Smooth muscle cell (in vitro differentiated cells): ENCODE measurements around the gene CSMD2. TPM values are rescaled to one million over a fixed set of nuclear protein-coding genes. Genes with fewer than 3 reads are reported as not detected.

Experiments used
- DNase-seq: peaks from one replicate; lab custom pipeline; 2025; ENCODE audit not compliant: unreplicated experiment; lab: John Stamatoyannopoulos, UW
- H2AFZ ChIP-seq: fragments of 200-600 bp; sonication (generic); 2 replicates; pipeline ENCODE4 v1.6.0; 2016; ENCODE audit warnings: antibody characterized with exemption, low read depth, mild to moderate bottlenecking
- H3F3A ChIP-seq: fragments of 200-600 bp; sonication (generic); 2 replicates; pipeline ENCODE4 v1.6.0; 2017; ENCODE audit warnings: antibody characterized with exemption, low read depth
- H3K27ac ChIP-seq: fragments of 200-600 bp; sonication (generic); 2 replicates; pipeline ENCODE4 v1.5.1; 2016; ENCODE audit warnings: low read depth, mild to moderate bottlenecking
- H3K27me3 ChIP-seq: fragments of 200-600 bp; sonication (generic); 2 replicates; pipeline ENCODE4 v1.6.1; 2016; ENCODE audit warnings: low read depth, mild to moderate bottlenecking
- H3K36me3 ChIP-seq: fragments of 200-600 bp; sonication (generic); 2 replicates; pipeline ENCODE4 v1.5.1; 2016; ENCODE audit warnings: low read depth
- H3K4me1 ChIP-seq: fragments of 200-600 bp; sonication (generic); 2 replicates; pipeline ENCODE4 v1.5.1; 2016; ENCODE audit warnings: low read depth
- H3K4me2 ChIP-seq: fragments of 200-600 bp; sonication (generic); 2 replicates; pipeline ENCODE4 v1.6.0; 2016; ENCODE audit warnings: mild to moderate bottlenecking
- H3K4me3 ChIP-seq: fragments of 200-600 bp; sonication (generic); 2 replicates; pipeline ENCODE4 v1.5.1; 2016; ENCODE audit warnings: mild to moderate bottlenecking
- H3K79me2 ChIP-seq: fragments of 200-600 bp; sonication (generic); 2 replicates; pipeline ENCODE4 v1.6.0; 2016; ENCODE audit warnings: low read depth, mild to moderate bottlenecking
- H3K9ac ChIP-seq: fragments of 200-600 bp; sonication (generic); 2 replicates; pipeline ENCODE4 v1.6.0; 2016; ENCODE audit warnings: low read depth
- H3K9me3 ChIP-seq: fragments of 200-600 bp; sonication (generic); replicated peaks from 2 replicates; pipeline ENCODE4 v1.5.1; 2016; ENCODE audit warnings: low read depth
- H4K20me1 ChIP-seq: fragments of 200-600 bp; sonication (generic); 2 replicates; pipeline ENCODE4 v1.6.0; 2016; ENCODE audit warnings: low read depth
- CTCF ChIP-seq: fragments of 200-600 bp; sonication (generic); IDR thresholded peaks from 2 replicates; pipeline ENCODE4 v1.5.1; 2017; ENCODE audit warnings: borderline replicate concordance, mild to moderate bottlenecking, antibody characterized with exemption; ENCODE audit not compliant: insufficient read depth, poor library complexity, severe bottlenecking
- WGBS: methylation state at CpG from one replicate; pipeline ENCODE4 v1.1.7; 2016; ENCODE audit warnings: low lambda C conversion rate; 5-methylcytosine and 5-hydroxymethylcytosine counted together
- polyA plus RNA-seq: library from polyadenylated mRNA; unstranded; fragments of >200 nt; fragmentation: Nextera tagmentation; extraction: Ambion mirVana; gene quantifications from 2 replicates; pipeline ENCODE4 v1.2.1, GENCODE V29; 2016
- total RNA-seq: library from RNA; depleted of rRNA; stranded (reverse); fragments of >200 nt; gene quantifications from 2 replicates; pipeline ENCODE4 v1.2.3, GENCODE V29; 2014

CSMD2 gene
- total and polyA plus RNA-seq, 2 experiments from 2014 or later, result 0.65 to 1.8 TPM

- no peaks in the 10 kb centered on the region for H3F3A ChIP-seq
- no peak for TF ChIP-seq CTCF
- no peaks in the 10 kb centered on the region for H3K36me3 ChIP-seq
- H3K9ac ChIP-seq, result no peak overlapping the region
- no peak overlapping the region for H3K27ac ChIP-seq
- no peaks in the 10 kb centered on the region for H4K20me1 ChIP-seq
- no peaks in the 10 kb centered on the region for H3K9me3 ChIP-seq
- no peaks in the 10 kb centered on the region for H3K79me2 ChIP-seq
- no peak overlapping the region for H3K4me3 ChIP-seq
- no peak for DNase-seq
- H2AFZ ChIP-seq, result no peak overlapping the region
- H3K4me1 ChIP-seq, result no peaks in the 10 kb centered on the region
- peaks cover 9% of the 10 kb centered on the region for H3K27me3 ChIP-seq
- H3K4me2 ChIP-seq, result no peak overlapping the region
- WGBS, result 97% methylated on average over 12 of the region's 12 CpGs
Observed at GRCh38 chr1:33738976-33739375, 426.1 kb downstream of the CSMD2 start.

GRCh38 chr1:33738536-33738935 is 426.5 kb downstream of the CSMD2 start:
- 93% methylated on average over 9 of the region's 9 CpGs for WGBS
- H2AFZ ChIP-seq, result no peak overlapping the region
- peaks cover 13% of the 10 kb centered on the region for H3K27me3 ChIP-seq
- H3K9ac ChIP-seq, result no peak overlapping the region
- H3K9me3 ChIP-seq, result no peaks in the 10 kb centered on the region
- TF ChIP-seq CTCF, result no peak
- no peaks in the 10 kb centered on the region for H3K36me3 ChIP-seq
- no peak overlapping the region for H3K27ac ChIP-seq
- no peaks in the 10 kb centered on the region for H3K79me2 ChIP-seq
- no peak for DNase-seq
- no peak overlapping the region for H3K4me3 ChIP-seq
- H3K4me1 ChIP-seq, result no peaks in the 10 kb centered on the region
- no peak overlapping the region for H3K4me2 ChIP-seq
- no peaks in the 10 kb centered on the region for H3F3A ChIP-seq
- no peaks in the 10 kb centered on the region for H4K20me1 ChIP-seq

DNA sequence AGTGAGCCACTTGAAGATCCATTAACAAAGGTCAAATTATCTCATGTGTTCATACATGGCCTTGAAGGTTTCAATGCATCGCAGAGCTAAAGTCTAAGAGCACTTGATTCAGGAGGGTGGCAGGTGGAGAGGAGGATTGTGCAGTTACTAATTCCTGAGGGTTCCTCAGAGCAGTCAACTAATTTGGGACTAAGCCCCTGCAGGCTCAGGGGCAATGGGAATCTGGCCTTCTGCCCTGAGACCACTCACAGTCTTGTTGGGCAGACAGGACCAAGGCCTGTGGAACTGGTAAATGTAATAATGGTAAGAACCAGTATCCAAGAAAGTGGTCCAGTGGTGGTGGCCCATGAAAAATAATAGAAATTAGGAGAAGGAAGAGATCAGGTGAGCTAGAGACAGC is 428.5 kb downstream of the CSMD2 start:
- Histone ChIP-seq H3K27ac (no peak overlapping the region), H3K9ac (no peak overlapping the region), H3F3A (no peaks in the 10 kb centered on the region), H3K4me1 (no peaks in the 10 kb centered on the region), H3K79me2 (no peaks in the 10 kb centered on the region), H2AFZ (no peak overlapping the region), H3K36me3 (no peaks in the 10 kb centered on the region), H3K9me3 (no peaks in the 10 kb centered on the region), H3K4me2 (no peak overlapping the region), H3K4me3 (no peak overlapping the region), H4K20me1 (no peaks in the 10 kb centered on the region), H3K27me3 (peaks cover 23% of the 10 kb centered on the region)
- 100% methylated on average over 1 of the region's 1 CpG for WGBS
- no peak for DNase-seq
- no peak for TF ChIP-seq CTCF

DNA sequence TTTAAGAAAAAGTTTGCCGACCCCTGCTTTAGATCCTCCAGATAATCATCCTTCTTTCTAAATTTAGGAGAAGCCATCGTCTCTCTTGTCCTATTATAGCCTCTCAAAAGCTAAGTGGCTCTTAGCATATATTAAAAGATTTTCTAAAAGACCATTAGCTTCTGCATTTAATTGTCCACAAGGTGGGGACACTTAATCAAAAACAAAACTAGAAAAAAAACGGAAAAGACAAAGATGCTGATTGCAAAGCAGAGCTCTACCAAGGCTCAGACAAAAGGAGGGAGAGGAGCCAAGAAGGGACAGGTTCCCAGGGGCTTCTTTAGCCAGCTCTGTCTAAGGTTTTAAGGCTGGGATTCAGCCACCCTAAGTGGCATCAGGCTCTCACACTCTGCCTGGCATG is 429.4 kb downstream of the CSMD2 start:
- DNase-seq, result no peak
- Histone ChIP-seq H3K79me2 (no peaks in the 10 kb centered on the region), H3F3A (no peaks in the 10 kb centered on the region), H3K36me3 (no peaks in the 10 kb centered on the region), H4K20me1 (no peaks in the 10 kb centered on the region), H2AFZ (no peak overlapping the region), H3K27ac (no peak overlapping the region), H3K4me1 (no peaks in the 10 kb centered on the region), H3K4me3 (no peak overlapping the region), H3K27me3 (peaks cover 27% of the 10 kb centered on the region), H3K9me3 (no peaks in the 10 kb centered on the region), H3K9ac (no peak overlapping the region), H3K4me2 (no peak overlapping the region)
- TF ChIP-seq CTCF, result peak; percentile 40
- WGBS, result 46% methylated on average over 3 of the region's 3 CpGs
